Renal cortical epithelial cell (primary cell): ENCODE measurements around the gene PMVK. TPM values are rescaled to one million over a fixed set of nuclear protein-coding genes. Genes with fewer than 3 reads are reported as not detected.

Experiments
- DNase-seq: peaks from one replicate; pipeline ENCODE4 v3.0.0-alpha.2; 2011; ENCODE audit warnings: low read depth
- total RNA-seq: library from RNA; depleted of rRNA; stranded (reverse); fragments of >200 nt; gene quantifications from 2 replicates; pipeline ENCODE4 v1.2.3, GENCODE V29; 2014

PMVK gene
- total RNA-seq, 1 donor from 2014 or later: 8.8 TPM

GRCh38 chr1:154967331-154967950 is 30.9 kb upstream of the PMVK start:
- no peak for DNase-seq

DNA sequence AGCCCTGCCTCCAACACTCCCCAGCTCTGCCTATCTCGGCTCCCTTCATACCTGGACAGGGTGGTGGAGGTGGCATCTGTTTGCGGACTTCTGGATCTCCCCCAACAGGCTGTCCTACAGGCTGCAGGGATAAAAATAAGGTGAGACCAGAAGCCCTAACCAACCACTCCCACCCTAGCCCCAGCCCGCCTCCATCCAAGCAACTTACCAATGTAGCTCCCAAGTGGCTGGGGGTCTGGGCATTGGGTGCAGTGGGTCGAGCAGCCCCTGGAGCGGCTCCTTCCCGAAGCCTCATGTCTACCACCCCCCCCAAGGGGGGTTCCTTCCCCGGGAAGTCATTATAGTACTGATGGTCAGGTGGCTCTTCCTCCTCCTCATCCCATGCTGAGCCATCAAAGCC is 29.6 kb upstream of the PMVK start:
- no peak for DNase-seq

- DNase-seq: no peak
These were observed 27.8 kb upstream of the PMVK start for GRCh38 chr1:154964359-154964758.

- DNase-seq: no peak
These were observed 27.1 kb upstream of the PMVK start for GRCh38 chr1:154963643-154964042.

GRCh38 chr1:154962795-154963330 is 26.3 kb upstream of the PMVK start:
- no peak for DNase-seq

- no peak for DNase-seq
These were observed 25.7 kb upstream of the PMVK start for GRCh38 chr1:154962156-154962749.

GRCh38 chr1:154961207-154962155 is 25.0 kb upstream of the PMVK start, which contains the start of gene PYGO2:
Gene PYGO2, minus strand, starts transcription at chr1:154961782. Its CDS starts 206 bp downstream, at chr1:154961576.
- peak; percentile 33 for DNase-seq

- no peak for DNase-seq
These were observed 24.1 kb upstream of the PMVK start for GRCh38 chr1:154960446-154961136.

GRCh38 chr1:154959426-154959780 is 22.9 kb upstream of the PMVK start:
- no peak for DNase-seq

DNA sequence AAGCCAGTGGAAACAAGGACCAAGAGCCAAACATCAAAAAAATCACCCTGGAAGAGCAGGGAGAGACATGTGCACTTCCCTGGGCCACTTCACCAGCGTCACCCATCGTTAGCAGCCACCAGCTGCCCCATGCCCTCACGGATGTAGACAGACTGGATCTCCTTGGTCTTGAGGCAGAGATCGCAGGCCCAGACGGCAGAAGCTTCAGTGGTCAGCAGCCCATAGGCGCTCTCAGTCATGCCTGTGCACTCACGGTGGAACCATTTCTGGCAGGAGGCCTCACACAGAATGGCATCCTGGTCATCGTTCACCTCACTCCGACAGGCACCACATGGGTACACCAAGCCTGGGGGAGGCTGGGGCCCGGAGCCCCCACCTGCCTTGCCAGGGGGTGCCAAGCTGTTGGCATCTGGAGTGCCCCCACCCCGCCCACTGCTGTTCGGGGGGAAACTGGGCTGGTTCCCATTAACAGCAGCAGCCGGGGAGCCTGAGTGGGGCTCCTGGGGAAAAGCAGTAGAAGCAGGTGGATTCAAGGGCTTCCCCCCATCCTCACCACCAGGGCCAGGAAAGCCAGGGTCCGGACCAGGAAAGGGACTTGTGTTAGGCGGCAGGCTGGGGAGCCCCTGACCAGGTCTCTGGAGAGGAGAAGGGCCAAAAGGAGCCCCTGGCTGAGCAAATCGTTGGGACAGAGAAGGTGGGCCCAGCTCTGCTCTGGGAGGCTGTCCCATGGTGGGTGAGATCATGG is 22.3 kb upstream of the PMVK start:
- DNase-seq: no peak

DNA sequence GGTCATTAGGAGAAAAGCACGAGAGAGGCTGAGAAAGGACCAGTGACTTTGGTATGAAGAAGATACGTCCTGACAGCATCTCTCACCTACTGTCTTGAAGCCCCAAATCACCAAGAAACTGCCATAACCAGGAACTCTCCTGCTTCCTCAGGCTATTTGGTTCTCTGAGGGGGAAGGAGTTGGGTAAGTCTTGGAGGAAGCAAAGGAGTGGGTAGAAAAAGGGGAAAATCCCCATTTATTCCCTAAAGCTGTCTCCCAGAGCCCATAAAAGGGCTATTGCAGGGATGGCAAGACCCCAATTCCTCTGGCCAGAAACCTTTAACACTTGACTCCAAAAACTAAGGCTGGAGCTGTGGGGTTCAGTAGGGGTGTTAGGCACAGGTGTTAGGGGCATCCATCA is 21.5 kb upstream of the PMVK start:
- DNase-seq: no peak

GRCh38 chr1:154957091-154957657 is 20.7 kb upstream of the PMVK start:
- no peak for DNase-seq

- DNase-seq: no peak
These were observed 20.0 kb upstream of the PMVK start for GRCh38 chr1:154956544-154956941.

GRCh38 chr1:154955718-154956543 is 19.4 kb upstream of the PMVK start, which contains the start of gene PBXIP1:
Gene PBXIP1, minus strand, starts transcription at chr1:154956099. Its CDS starts 2,378 bp downstream, at chr1:154953721.
- DNase-seq: peak; percentile 94

- DNase-seq: peak; percentile 81
These were observed 18.7 kb upstream of the PMVK start for GRCh38 chr1:154955039-154955717.

GRCh38 chr1:154954541-154954940 is 18.0 kb upstream of the PMVK start:
- no peak for DNase-seq

DNA sequence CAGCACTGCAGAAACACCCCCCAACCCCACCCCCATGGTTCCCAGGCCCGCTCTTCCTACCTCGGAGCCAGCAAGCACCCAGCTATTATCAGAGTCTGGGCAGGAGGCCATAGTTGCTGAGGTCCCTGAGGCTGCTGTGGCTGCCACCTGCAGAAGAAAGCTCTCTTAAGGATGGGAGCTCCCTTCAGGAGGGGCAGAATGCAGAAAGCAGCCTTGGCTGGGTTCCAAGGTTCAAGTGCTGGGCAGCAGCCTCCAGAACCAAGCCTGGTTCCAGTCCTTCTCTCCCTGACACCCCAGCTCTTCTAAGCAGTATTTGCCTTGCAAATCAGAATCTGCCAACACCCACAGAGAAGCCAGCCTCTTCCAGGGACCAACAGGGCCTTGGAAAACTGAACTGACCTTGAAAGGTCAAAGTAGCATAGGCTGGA is 17.1 kb upstream of the PMVK start:
- DNase-seq: no peak

- DNase-seq: no peak
These were observed 16.1 kb upstream of the PMVK start for GRCh38 chr1:154952664-154953063.
